ENCODE data around the gene SNAP25.

The SNAP25 gene

DNA sequence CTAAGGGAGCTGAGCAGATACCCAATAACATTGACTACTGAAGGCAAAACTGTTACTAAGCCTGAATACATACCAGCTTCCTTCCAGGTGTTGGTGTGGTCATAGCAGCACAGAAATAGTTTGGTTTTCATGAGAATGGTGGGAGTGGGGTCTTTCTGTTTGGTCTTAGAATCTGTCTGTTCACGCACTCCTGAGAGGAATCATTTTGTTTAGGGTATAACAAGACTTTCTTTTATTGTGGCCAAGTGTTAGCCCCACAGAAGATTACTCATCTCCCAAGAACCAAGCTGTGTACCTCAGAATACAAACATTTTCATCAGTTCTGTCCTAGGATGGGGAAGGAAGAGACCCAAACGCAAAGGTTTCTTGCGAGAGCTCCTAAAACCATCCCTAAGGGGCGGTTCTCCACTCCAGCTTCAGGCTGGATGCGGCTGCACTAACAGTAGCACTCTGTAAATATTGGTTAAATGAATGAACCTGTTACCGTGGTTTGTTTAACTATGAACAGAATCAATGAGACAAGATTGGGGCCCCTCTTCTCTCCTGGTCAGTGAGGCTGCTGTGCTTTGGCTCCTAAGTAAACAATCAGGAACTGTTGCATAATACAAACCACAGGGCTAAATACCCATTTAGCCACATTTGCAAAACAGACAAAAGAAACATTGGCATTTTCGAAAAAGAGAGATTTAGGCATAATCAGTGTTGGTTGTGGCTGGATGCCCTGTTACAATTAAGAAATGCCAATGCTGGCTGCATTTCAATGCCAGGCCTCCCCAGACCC, 44.9 kb downstream of the SNAP25 start:
- DNase-seq (ENCODE audit: low spot score) = no peak

- DNase-seq (ENCODE audit: low spot score) = no peak
These were observed 45.5 kb downstream of the SNAP25 start for GRCh38 chr20:10264166-10264558.

DNA sequence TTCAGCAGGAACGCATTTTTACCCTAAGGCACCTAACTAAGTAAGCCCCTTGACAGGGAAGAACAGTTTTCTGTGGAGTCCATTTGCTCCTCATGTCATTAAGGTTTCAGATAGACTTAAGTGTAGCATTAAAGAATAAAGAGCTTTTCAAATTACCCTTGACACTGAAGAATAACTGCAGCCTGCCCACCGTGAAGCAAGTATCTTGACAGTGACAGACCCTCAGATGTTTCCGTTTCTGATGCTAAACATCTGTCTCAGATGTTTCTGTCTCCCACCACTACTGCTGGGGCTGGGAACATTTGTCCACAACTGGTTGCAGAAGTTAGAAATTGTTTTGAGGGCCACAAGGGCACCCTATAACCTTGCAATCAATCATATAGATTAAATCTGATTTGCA, 50.0 kb downstream of the SNAP25 start:
- no peak for DNase-seq (ENCODE audit: low spot score)

GRCh38 chr20:10270630-10271029, 52.0 kb downstream of the SNAP25 start:
- DNase-seq (ENCODE audit: low spot score) = no peak

- no peak for DNase-seq (ENCODE audit: low spot score)
These were observed 53.0 kb downstream of the SNAP25 start for GRCh38 chr20:10271494-10272219.

- DNase-seq (ENCODE audit: low spot score) = no peak
These were observed 58.4 kb downstream of the SNAP25 start for GRCh38 chr20:10276878-10277580.

DNA sequence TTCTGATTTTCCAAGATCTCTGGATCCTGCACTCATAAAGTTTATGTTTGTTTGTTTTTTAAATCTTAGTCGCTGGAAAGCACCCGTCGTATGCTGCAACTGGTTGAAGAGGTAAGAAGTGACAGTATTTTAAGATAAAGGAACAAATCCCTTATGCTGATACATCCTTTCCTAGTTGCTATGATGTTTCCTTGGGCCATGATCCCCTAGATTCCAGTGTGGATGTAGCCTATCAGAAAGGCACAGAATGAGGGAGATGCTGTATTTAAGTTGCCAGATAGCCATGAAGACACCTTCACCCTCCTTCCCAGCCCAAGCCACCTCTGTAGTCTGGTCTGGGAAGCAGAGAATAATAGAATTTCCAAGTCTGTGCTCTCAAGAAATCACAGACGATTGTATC, 59.0 kb downstream of the SNAP25 start:
- DNase-seq (ENCODE audit: low spot score) = no peak

GRCh38 chr20:10278412-10278811, 59.8 kb downstream of the SNAP25 start:
- DNase-seq (ENCODE audit: low spot score) = no peak

DNA sequence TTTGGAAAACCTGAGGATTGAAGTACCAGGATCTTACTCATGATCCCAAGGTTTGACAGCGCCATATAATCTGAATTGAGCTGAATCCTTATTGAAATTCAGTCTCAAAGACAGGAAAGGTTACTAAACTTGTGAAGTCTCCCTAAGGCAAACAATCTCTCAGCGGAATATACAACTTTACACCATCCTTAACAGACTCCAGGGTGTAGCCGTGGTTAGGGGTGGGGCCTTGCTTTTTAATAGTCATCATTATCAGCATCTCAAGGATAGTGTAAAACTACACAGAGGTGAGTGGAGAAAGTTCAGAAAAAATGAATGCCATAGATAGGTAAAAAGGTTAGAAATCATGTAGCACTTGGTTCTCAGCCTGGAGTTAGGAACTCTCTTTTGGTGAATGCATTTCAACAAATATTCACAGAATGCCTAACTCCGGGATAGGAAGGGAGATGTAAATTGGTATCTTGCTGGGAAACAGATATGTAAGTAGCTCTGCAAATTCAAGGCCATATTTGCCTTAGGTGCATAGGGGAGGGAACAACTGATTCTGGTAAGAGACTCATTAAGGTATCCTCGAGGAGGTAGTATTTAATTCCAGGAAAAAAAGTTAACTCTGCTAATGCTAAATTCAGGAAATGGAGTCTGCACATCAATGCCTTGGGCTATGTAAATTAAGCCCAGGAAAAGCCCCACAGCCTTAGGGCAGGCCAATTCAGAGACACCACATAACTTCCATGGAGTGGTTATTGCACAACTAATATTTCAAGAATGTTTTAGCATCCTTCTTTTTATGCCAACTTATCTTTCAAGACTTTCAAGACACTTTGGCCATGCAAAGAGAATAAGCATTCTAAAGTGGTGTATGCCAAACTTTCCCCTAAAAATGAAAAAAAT, 61.6 kb downstream of the SNAP25 start:
- no peak for DNase-seq (ENCODE audit: low spot score)

GRCh38 chr20:10281911-10282310, 63.3 kb downstream of the SNAP25 start:
- DNase-seq (ENCODE audit: low spot score) = no peak

DNA sequence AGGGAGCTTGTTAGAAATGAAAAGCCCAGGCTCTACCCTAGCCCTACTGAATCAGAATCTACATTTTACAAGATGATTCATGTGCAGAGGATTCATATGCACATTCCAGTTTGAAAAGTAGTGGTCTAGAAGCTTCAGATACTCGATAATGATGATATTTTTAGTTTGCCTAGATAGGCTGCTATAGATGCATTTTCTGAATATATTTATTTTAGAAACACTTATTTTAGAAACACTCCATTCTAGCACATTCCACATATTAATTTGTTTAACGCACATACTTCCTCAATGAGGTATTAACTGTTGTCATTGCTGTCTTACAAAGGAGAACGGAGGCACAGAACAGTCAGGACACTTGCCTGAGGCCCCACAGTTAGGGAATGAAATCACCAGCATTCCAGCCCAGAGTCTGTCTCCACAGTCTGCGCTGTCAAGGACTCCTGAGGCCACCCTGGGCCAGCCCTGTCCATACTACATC, 64.4 kb downstream of the SNAP25 start:
- DNase-seq (ENCODE audit: low spot score) = no peak

- DNase-seq (ENCODE audit: low spot score) = no peak
These were observed 67.7 kb downstream of the SNAP25 start for GRCh38 chr20:10286356-10286755.

- DNase-seq (ENCODE audit: low spot score) = no peak
These were observed 69.8 kb downstream of the SNAP25 start for GRCh38 chr20:10288421-10288820.

DNA sequence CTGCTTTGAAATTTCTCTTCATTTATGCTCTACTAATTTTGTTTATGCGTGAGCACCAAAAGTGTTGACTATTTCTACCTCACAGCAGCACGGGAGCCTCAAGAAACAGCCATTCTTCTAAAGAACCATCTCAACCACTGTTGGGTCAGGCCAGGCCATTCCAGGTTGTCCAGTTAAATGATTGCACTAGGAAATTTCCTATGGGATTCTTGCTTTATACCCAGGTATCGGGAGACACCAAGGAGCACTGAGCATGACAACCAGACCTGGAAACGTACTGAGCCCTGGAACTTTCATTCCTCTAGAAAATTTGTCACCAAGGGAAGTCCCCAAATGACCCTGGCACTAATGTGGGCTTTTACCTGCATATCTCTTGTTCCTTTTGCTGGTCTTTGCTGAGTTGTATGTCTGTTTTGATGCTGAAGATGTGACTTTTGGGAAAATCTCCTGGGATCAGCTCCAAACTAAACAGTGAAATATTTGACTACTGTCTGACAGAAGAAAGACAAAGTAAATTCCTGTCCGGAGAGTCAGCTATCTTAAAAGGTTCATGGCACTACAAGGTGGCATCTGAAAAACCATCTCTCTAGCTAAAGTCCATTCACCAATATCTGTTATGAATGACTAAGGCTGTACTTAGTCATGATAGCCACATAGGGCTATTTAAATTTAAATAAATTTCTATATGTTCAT, 70.5 kb downstream of the SNAP25 start:
- DNase-seq (ENCODE audit: low spot score) = no peak

GRCh38 chr20:10291568-10292248, 73.1 kb downstream of the SNAP25 start:
- DNase-seq (ENCODE audit: low spot score) = no peak

GRCh38 chr20:10297223-10297622, 78.6 kb downstream of the SNAP25 start:
- DNase-seq (ENCODE audit: low spot score) = no peak

GRCh38 chr20:10297684-10298240, 79.1 kb downstream of the SNAP25 start:
- DNase-seq (ENCODE audit: low spot score) = no peak

GRCh38 chr20:10300582-10301446, 82.2 kb downstream of the SNAP25 start:
- no peak for DNase-seq (ENCODE audit: low spot score)

GRCh38 chr20:10303852-10304251, 85.2 kb downstream of the SNAP25 start:
- DNase-seq (ENCODE audit: low spot score) = no peak
